ENCODE data around the gene TP73. TPM values are rescaled to one million over a fixed set of nuclear protein-coding genes. Genes with fewer than 3 reads are reported as not detected.

The TP73 gene
- total and polyA plus RNA-seq, 2 donors (not counting 1 experiment from before 2014, with no cell fraction given) = 1.2 to 2.4 TPM

DNA sequence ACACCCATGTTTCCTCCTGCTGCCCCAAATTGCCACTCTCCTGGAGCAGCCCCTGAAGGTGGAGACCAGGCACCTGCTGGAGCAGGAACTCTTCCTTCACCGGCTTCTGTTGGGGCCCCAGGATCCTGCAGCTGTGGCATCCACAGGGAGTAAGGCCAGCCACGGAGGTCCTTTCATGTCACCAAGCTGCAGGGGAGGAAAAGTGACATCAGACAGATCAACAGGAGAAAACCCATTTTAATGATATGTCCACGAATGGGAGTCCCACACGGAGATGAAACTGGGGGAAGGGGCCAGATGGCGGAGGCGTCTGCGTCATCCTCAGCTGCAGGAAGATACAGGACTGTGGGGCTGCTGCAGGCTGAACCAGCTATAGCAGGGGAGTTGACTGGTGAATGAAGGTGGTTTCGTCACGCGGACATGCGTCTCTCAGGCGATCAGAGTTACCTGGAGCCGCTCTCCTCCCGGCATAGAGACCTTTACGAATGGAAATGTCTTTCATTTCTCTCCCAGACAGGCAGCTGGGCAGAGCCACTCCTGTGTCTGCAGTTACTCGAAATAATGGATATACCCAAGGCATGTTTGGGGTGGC, 9.9 kb downstream of the TP73 start:
- peaks cover 33% of the 10 kb centered on the region for H3K4me1 Mint-ChIP-seq
- Histone ChIP-seq H3K27me3 (replicated peaks in 1 of 4; ENCODE audit: control extremely low read depth in 1 of 4, control insufficient read depth in 3 of 4, insufficient read depth in 4 of 4, low read length in 3 of 4) (peaks cover 0 to 14% (median 2%) of the 10 kb centered on the region in 4 experiments), H4K20me1 (ENCODE audit: control insufficient read depth, insufficient read depth, low read length, poor library complexity, severe bottlenecking) (no peaks in the 10 kb centered on the region), H3K4me2 (replicated peaks; ENCODE audit: low read depth, low read length, poor library complexity, severe bottlenecking) (no peak overlapping the region), H3K9ac (ENCODE audit: low read length) (no peak overlapping the region), H3K79me2 (ENCODE audit: control insufficient read depth, insufficient read depth, low read length) (no peaks in the 10 kb centered on the region), H3K4me1 (ENCODE audit: control insufficient read depth in 2 of 2, insufficient read depth in 2 of 2, low read length in 2 of 2) (peaks cover 34 to 36% of the 10 kb centered on the region in 2 donors), H3K27ac (ENCODE audit: low read length in 2 of 2) (no peak overlapping the region), H3K9me3 (ENCODE audit: control extremely low read depth in 1 of 3, control insufficient read depth in 2 of 3, insufficient read depth in 1 of 3, low read length in 2 of 3) (peaks cover 0 to 3% (median 0%) of the 10 kb centered on the region in 3 donors), H3K4me3 (ENCODE audit: control extremely low read depth in 1 of 5, extremely low read depth in 1 of 5, insufficient read depth in 1 of 5, low read depth in 2 of 5, low read length in 4 of 5) (no peak overlapping the region), H3K36me3 (replicated peaks in 1 of 2; ENCODE audit: control extremely low read depth in 1 of 2, control insufficient read depth in 1 of 2, extremely low read depth in 1 of 2, insufficient read depth in 2 of 2, low read length in 1 of 2) (no peaks in the 10 kb centered on the region), H2AFZ (ENCODE audit: insufficient read depth, low read depth, low read length, poor library complexity, severe bottlenecking) (no peak overlapping the region)
- H3K4me3 Mint-ChIP-seq = no peak overlapping the region
- ATAC-seq (ENCODE audit: low read depth) = no peak
- H3K27ac Mint-ChIP-seq = no peak overlapping the region
- TF ChIP-seq, protein P1, sequence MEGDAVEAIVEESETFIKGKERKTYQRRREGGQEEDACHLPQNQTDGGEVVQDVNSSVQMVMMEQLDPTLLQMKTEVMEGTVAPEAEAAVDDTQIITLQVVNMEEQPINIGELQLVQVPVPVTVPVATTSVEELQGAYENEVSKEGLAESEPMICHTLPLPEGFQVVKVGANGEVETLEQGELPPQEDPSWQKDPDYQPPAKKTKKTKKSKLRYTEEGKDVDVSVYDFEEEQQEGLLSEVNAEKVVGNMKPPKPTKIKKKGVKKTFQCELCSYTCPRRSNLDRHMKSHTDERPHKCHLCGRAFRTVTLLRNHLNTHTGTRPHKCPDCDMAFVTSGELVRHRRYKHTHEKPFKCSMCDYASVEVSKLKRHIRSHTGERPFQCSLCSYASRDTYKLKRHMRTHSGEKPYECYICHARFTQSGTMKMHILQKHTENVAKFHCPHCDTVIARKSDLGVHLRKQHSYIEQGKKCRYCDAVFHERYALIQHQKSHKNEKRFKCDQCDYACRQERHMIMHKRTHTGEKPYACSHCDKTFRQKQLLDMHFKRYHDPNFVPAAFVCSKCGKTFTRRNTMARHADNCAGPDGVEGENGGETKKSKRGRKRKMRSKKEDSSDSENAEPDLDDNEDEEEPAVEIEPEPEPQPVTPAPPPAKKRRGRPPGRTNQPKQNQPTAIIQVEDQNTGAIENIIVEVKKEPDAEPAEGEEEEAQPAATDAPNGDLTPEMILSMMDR (IDR thresholded peaks at IDR 0.05) = no peak
- no peak for TF ChIP-seq EZH2 (IDR thresholded peaks at IDR 0.05; ENCODE audit: borderline replicate concordance, insufficient read depth, low read depth, low read length, poor library complexity, severe bottlenecking)
- DNase-seq = no peak
- CTCF ChIA-PET = interaction anchor here (0.7 kb wide), 1 partner anchor 167 kb away, joined by 3 read pairs; no protein-coding TSS in a partner anchor
- intact Hi-C loops (cut with micrococcal nuclease) = no loop called here
- no peaks in the 10 kb centered on the region for H3K9me3 Mint-ChIP-seq (ENCODE audit: insufficient read depth)
- H3K27me3 Mint-ChIP-seq = peaks cover 21% of the 10 kb centered on the region
- 95% methylated on average over 16 of the region's 16 CpGs for WGBS (ENCODE audit: insufficient coverage)
- POLR2A ChIA-PET = interaction anchor here (0.6 kb wide), 1 partner anchor 63 kb away, joined by 3 read pairs; no protein-coding TSS in a partner anchor

DNA sequence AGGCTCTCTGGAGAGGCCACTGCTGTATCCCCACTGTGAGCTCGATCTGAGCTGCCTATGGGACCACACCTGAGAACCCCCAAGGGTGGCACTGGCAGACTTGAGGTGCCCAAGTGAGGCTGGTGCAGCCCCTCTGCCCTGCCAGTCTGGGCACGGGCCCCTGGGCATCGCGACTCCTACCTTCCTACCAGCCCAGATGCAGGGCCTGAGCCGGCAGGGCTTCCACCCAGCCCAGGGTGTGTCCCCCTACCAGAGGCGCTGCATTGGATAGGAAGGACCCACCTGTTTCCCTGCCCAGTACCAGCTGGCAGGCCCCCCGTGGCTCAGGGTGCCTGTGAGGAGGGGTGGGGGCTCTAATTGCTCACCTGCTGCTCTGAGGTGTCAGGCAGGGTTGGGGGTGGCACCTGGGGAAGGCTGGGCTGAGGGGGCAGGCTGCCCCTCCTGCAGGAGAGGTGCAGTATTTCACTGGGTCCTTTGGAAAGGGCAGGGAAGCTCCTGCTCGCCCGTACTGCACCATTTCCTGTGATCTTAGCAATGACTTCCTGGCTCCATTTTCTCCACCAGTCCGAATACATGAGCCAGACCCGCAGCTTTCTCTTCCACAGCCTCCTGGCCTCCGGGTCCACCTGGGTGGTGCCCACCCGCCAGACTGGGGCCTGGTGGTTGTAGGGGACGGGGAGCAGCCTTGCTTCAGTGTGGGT, 11.8 kb downstream of the TP73 start:
- Mint-ChIP-seq H3K4me3 (peak overlapping the region; percentile 74), H3K9me3 (ENCODE audit: insufficient read depth) (no peaks in the 10 kb centered on the region), H3K4me1 (peaks cover 45% of the 10 kb centered on the region), H3K27me3 (peaks cover 6% of the 10 kb centered on the region), H3K27ac (peak overlapping the region; percentile 88)
- no peak overlapping the region for H3K9ac ChIP-seq (ENCODE audit: low read length)
- WGBS (ENCODE audit: insufficient coverage) = 81% methylated on average over 11 of the region's 14 CpGs
- no peaks in the 10 kb centered on the region for H3K36me3 ChIP-seq (replicated peaks in 1 of 2; ENCODE audit: control extremely low read depth in 1 of 2, control insufficient read depth in 1 of 2, extremely low read depth in 1 of 2, insufficient read depth in 2 of 2, low read length in 1 of 2)
- ChIA-PET CTCF (interaction anchor here (0.9 to 2.0 kb wide), 2 partner anchors 13 to 14 kb away, joined by 3 to 4 read pairs; partner anchors contain the start of gene WRAP73), POLR2A (interaction anchor here (0.6 to 1.1 kb wide), 2 partner anchors 8 to 29 kb away, joined by 3 read pairs; no protein-coding TSS in a partner anchor)
- TF ChIP-seq EZH2 (IDR thresholded peaks at IDR 0.05; ENCODE audit: borderline replicate concordance, insufficient read depth, low read depth, low read length, poor library complexity, severe bottlenecking) = no peak
- TF ChIP-seq, protein P1 (IDR thresholded peaks at IDR 0.05) = no peak
- H4K20me1 ChIP-seq (ENCODE audit: control insufficient read depth, insufficient read depth, low read length, poor library complexity, severe bottlenecking) = no peaks in the 10 kb centered on the region
- no peak for ATAC-seq (ENCODE audit: low read depth)
- intact Hi-C loops (cut with micrococcal nuclease) = no loop called here
- peak overlapping the region; percentile 78 for H3K4me2 ChIP-seq (replicated peaks; ENCODE audit: low read depth, low read length, poor library complexity, severe bottlenecking)
- H3K4me1 ChIP-seq (ENCODE audit: control insufficient read depth in 2 of 2, insufficient read depth in 2 of 2, low read length in 2 of 2) = peaks cover 47 to 52% of the 10 kb centered on the region in 2 donors
- no peak overlapping the region for H3K4me3 ChIP-seq (ENCODE audit: control extremely low read depth in 1 of 5, extremely low read depth in 1 of 5, insufficient read depth in 1 of 5, low read depth in 2 of 5, low read length in 4 of 5)
- no peak for DNase-seq
- peak overlapping the region; percentile 48 for H2AFZ ChIP-seq (ENCODE audit: insufficient read depth, low read depth, low read length, poor library complexity, severe bottlenecking)
- no peaks in the 10 kb centered on the region for H3K79me2 ChIP-seq (ENCODE audit: control insufficient read depth, insufficient read depth, low read length)
- peaks cover 0 to 11% (median 0%) of the 10 kb centered on the region in 4 experiments for H3K27me3 ChIP-seq (replicated peaks in 1 of 4; ENCODE audit: control extremely low read depth in 1 of 4, control insufficient read depth in 3 of 4, insufficient read depth in 4 of 4, low read length in 3 of 4)
- peak overlapping the region in 1 of 2 donors; percentile 79 for H3K27ac ChIP-seq (ENCODE audit: low read length in 2 of 2)
- peaks cover 0 to 8% (median 0%) of the 10 kb centered on the region in 3 donors for H3K9me3 ChIP-seq (ENCODE audit: control extremely low read depth in 1 of 3, control insufficient read depth in 2 of 3, insufficient read depth in 1 of 3, low read length in 2 of 3)

Data from B cell (primary cell).